C4-2B (cell line): Measurements from ENCODE around the gene CATSPER1.

Experiments
- ZFX ChIP-seq: fragments of 450-650 bp; IDR thresholded peaks from 2 replicates; pipeline ENCODE4 v1.6.1; 2017
- TF ChIP-seq, protein P1 (sequence below): fragments of 450-650 bp; conservative IDR thresholded peaks from 2 replicates; pipeline ENCODE4 v1.5.1; 2017; ENCODE audit warnings: mild to moderate bottlenecking

DNA sequence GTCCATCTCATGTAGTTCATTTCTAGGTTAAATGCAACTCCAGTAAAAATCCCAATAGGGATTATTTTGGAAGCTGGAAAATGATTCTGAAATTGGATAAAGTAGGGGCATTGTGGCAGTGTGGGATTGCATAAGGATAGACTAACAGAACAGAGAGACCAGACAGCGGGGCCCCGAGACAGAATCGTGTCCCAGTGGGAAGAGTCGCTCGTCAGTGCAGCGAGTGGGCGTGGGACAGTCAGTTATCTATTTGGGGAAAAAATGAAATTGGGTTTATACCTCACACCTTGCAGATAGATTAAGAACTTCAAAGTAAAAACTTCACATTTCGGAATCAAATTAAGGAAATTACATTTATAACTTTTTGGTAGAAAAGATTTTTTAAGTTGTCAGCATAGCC is 54.2 kb downstream of the CATSPER1 start:
- TF ChIP-seq, protein P1, sequence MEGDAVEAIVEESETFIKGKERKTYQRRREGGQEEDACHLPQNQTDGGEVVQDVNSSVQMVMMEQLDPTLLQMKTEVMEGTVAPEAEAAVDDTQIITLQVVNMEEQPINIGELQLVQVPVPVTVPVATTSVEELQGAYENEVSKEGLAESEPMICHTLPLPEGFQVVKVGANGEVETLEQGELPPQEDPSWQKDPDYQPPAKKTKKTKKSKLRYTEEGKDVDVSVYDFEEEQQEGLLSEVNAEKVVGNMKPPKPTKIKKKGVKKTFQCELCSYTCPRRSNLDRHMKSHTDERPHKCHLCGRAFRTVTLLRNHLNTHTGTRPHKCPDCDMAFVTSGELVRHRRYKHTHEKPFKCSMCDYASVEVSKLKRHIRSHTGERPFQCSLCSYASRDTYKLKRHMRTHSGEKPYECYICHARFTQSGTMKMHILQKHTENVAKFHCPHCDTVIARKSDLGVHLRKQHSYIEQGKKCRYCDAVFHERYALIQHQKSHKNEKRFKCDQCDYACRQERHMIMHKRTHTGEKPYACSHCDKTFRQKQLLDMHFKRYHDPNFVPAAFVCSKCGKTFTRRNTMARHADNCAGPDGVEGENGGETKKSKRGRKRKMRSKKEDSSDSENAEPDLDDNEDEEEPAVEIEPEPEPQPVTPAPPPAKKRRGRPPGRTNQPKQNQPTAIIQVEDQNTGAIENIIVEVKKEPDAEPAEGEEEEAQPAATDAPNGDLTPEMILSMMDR, result no peak
- no peak for TF ChIP-seq ZFX
